Stimulated activated CD8-positive, alpha-beta memory T cell treated with anti-CD3 and anti-CD28 coated beads, Interleukin-15, amount 100 ng/mL, for 1 hour (primary cell): ENCODE data around the gene B2M.
"Not testable (repeated sequence)": the region's sequence is repeated elsewhere in the genome, so short reads cannot be mapped to it uniquely, and the experiment has no call there.

ENCODE experiments used
- DNase-seq: peaks from one replicate; pipeline ENCODE4 v3.0.0-alpha.2; 2020; ENCODE audit warnings: low read depth

The B2M gene

GRCh38 chr15:44711096-44711742 is at the start of gene B2M, which contains the start of gene PATL2:
Gene B2M, plus strand, starts transcription at chr15:44711517. Its CDS starts 30 bp downstream, at chr15:44711547.
Gene PATL2, minus strand, starts transcription at chr15:44711323. Its CDS starts 34,833 bp downstream, at chr15:44676490.
- peak; percentile 86 for DNase-seq

- DNase-seq: no peak
Observed at GRCh38 chr15:44661576-44661975, 49.7 kb upstream of the B2M start.

GRCh38 chr15:44662478-44663409 is 48.6 kb upstream of the B2M start:
- DNase-seq: peak; percentile 70

- DNase-seq: peak; percentile 95
Observed at GRCh38 chr15:44663410-44664308, 47.7 kb upstream of the B2M start, which contains the start of gene SPG11. Gene SPG11, minus strand, starts transcription at chr15:44663662. Its CDS starts 15 bp downstream, at chr15:44663647.

GRCh38 chr15:44666210-44667038 is 44.9 kb upstream of the B2M start:
- no peak for DNase-seq

GRCh38 chr15:44667039-44667360 is 44.3 kb upstream of the B2M start:
- no peak for DNase-seq

- DNase-seq: no peak
Observed at GRCh38 chr15:44668921-44669320, 42.4 kb upstream of the B2M start.

GRCh38 chr15:44670087-44670950 is 41.0 kb upstream of the B2M start:
- DNase-seq: no peak

GRCh38 chr15:44673639-44674038 is 37.7 kb upstream of the B2M start:
- no peak for DNase-seq

- DNase-seq: no peak
Observed at GRCh38 chr15:44675911-44676310, 35.4 kb upstream of the B2M start.

- no peak for DNase-seq
Observed at GRCh38 chr15:44676676-44677075, 34.6 kb upstream of the B2M start.

- DNase-seq: no peak
Observed at GRCh38 chr15:44682211-44682610, 29.1 kb upstream of the B2M start.

GRCh38 chr15:44682809-44683682 is 28.3 kb upstream of the B2M start:
- peak; percentile 58 for DNase-seq

- DNase-seq: not testable (repeated sequence)
Observed at GRCh38 chr15:44689318-44689717, 22.0 kb upstream of the B2M start.

- DNase-seq: not testable (repeated sequence)
Observed at GRCh38 chr15:44690245-44690644, 21.1 kb upstream of the B2M start.

GRCh38 chr15:44692659-44693058 is 18.7 kb upstream of the B2M start:
- no peak for DNase-seq

- DNase-seq: no peak
Observed at GRCh38 chr15:44694416-44694815, 16.9 kb upstream of the B2M start.

- no peak for DNase-seq
Observed at GRCh38 chr15:44695294-44695693, 16.0 kb upstream of the B2M start.

GRCh38 chr15:44697014-44697413 is 14.3 kb upstream of the B2M start:
- no peak for DNase-seq
